Thyroid gland (tissue), 4 donors: Measurements from ENCODE around the gene SLC25A29. TPM values are rescaled to one million over a fixed set of nuclear protein-coding genes. Genes with fewer than 3 reads are reported as not detected.
A peak's percentile ranks its signal among the peaks of the same experiment; 100 is the strongest.

Source experiments
- microRNA counts, 2 donors: library from miRNA; unstranded; fragments of <30 nt; microRNA quantifications; one replicate each; lab custom pipeline; 2016 to 2017
- microRNA-seq: library from miRNA; unstranded; fragments of <30 nt; microRNA quantifications from one replicate; pipeline ENCODE4, GENCODE V29; 2016
- small RNA-seq: library from RNA; depleted of rRNA; stranded (forward); fragments of <200 nt; gene quantifications from one replicate; pipeline ENCODE3, GENCODE V24; 2016
- total RNA-seq, 4 donors: library from RNA; depleted of rRNA; stranded (reverse); fragments of >200 nt; gene quantifications; one replicate each; pipeline ENCODE4 v1.2.3, GENCODE V29; 2016

The SLC25A29 gene
- total RNA-seq, 4 donors from 2014 or later = 354 to 606 (median 433) TPM

MicroRNAs encoded within 50 kb of the gene (microRNA counts, 767-probe panel; counts per million panel counts)
- 2,413 to 3,933 counts per million in 2 donors for microRNA hsa-miR-345-5p (lab: Ali Mortazavi, UCI)

Small RNA genes within 50 kb of the gene (microRNA-seq; reads per million reads assigned to microRNA genes)
- gene MIR345 (606 reads per million, percentile 72 among the genes with 10 or more reads in this experiment), gene MIR6764 (not detected)

Small RNA genes within 50 kb of the gene (small RNA-seq; reads per million reads assigned to genes)
- gene MIR345 (5.1 reads per million, percentile 86 among the genes with 10 or more reads in this experiment), gene RN7SL523P (not detected)

Other genes with a start within 250 kb of the SLC25A29 start
- gene EVL, start 241.0 kb downstream of the SLC25A29 start, total RNA-seq = 10 to 100 TPM; 24.2 to 40.1 (median 29.8) TPM
- gene DEGS2, start 146.8 kb downstream of the SLC25A29 start, total RNA-seq = 1 to 10 TPM in 3 of 4 donors, under 1 TPM in 1; 0.54 to 7.6 (median 3.6) TPM
- gene YY1, start 67.3 kb downstream of the SLC25A29 start, total RNA-seq = 10 to 100 TPM; 50.0 to 67.4 (median 55.6) TPM
- not detected for gene SLC25A47, start 16.9 kb upstream of the SLC25A29 start, total RNA-seq
- gene WDR25, start 70.0 kb upstream of the SLC25A29 start, total RNA-seq = 10 to 100 TPM; 13.3 to 41.8 (median 29.6) TPM